Activated CD4-positive, alpha-beta T cell treated with anti-CD3 and anti-CD28 coated beads, Interleukin-2, amount 50 U/mL, for 48 hours (primary cell): ENCODE results near the gene CCL21.

Experiments used
- DNase-seq, 2 experiments: peaks; one replicate each; pipeline ENCODE4 v3.0.0-alpha.2; 2020

CCL21 gene

DNA sequence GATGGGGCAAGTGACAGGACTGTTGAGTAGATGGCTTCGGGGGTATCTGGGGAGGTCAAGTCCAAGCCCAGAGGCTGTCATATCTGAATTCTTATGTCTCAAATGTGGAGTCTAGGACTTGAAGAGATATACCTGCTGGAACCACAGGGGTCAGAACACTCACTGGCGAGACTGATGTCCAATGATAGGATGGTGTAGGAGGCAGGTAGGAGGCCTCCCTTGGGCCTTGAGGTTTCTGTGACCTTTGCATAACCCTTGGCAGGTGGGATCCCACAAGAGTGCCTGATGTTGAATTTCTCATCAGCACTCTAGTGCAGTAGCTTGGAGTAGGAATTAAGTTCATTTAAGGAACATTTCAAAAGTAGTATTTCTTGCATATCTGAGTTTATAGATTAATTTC, 2.8 kb downstream of the CCL21 start:
- no peak for DNase-seq

DNA sequence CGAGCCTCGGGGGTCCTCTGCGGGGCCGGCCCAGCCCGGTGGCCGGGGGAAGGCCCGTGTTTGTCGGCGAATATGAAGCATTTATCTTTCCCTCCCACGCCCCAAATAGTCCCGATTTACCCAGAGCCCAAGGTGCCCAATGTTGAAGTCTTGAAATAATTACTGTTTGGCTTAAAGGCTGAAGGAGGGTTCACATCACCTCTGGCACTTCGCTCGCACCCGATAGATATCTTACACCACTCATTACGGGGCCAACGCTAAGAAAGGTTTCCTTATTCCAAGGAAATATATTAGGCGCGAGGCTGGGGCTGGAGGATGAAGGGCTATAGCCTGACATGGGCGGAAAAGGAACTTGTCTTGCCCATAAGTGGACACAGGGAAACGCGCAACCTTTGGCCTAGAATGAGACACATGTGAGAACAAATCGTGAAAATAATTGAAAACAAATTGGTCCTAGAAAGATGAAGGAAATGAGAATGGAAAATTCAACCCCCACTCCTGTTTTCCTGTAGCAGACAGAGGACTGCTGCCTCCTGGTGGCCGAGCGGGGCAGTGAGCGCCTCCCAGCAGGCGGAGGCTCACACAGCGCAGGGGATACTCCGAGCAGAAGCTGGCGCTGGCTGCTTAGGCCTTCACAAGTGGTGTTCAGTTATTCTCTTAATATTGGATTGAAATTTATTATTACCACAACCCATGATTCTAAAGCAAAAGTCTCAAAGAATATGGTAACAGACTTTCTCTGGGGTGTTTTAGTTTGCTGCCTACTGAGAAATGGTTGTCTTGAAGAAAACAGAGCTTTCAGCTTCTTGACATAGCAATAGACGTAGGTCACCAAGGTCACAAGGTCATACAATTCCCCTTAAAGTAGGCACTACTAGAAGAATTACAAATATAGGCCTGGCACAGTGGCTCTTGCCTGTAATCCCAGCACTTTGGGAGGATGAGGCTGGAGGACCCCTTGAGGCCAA, 7.9 kb downstream of the CCL21 start:
- peak; percentile 90 to 91 for DNase-seq

DNA sequence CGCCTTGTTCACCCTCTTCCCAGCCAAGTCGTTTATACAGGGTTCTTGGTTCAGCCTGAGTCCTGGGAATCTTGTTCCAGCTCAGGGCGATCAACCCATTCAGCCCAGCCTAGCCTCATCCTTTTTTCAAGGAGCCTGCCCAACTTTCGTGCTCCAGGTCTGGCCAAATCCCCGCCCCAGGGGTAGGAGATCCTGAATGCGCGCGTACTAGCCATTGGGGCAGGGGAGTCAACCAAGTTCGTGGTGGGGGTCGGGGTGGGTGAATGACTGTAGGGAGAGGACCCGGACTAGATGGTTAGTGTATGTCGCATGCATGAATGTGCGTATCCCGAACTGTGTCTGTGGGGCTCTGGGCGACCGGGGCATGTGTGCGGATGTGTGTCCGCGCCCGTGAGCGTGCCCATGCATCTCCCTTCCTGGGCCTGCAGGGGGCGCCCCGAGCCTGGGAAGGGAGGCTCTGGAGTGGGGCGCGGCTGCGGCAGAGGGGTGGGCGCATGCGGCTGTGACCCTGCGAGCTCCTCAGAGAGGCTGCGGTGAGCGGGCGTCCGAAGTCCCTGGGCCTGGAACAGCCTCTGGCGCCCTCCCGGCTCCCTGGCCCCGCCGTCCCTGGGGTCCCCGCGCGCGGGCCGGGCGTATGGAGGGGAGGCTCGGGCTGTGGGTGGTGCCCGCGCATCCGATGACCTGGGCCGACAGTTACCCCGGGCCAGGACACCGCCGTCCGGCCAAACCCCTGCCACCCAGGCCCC, 8.7 kb downstream of the CCL21 start:
- DNase-seq = peak; percentile 84 to 87

DNA sequence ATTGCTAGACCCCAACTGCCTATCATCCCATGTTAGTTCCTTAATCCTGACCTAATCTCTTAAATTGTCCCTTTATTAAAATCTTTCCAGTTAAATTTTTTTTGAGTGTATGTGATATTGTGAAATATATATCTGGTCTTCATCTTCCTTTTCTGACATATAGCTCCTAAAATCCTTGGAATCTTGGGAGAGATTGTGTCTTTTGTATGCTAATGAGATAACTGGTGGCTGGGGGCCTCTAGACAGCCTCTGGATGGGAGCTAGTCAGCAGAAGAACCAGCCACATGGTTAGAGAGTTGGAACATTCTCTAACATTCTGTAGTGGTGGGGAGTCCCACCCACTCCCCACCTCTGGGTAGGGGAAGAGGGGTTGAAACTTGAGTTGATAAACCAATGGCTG, 15.1 kb downstream of the CCL21 start:
- no peak for DNase-seq

DNA sequence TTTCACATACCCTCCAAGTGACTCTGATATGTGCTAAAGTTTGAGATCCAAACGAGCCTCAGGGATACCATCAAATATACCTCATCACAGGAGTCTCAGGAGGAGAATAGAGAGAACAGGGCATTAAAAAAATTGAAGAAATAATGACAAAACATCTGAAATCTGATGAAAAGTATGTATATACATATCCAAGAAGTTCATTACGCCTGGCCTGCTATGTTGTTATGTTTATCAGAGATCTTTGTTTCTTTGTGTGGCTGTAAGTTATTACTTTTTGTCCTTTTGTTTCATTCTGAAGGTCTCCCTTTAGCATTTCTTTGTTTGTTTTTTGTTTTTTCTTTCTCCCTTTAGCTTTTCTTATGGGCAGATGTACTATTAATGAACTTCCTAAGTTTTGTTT, 16.4 kb downstream of the CCL21 start:
- DNase-seq = no peak

DNA sequence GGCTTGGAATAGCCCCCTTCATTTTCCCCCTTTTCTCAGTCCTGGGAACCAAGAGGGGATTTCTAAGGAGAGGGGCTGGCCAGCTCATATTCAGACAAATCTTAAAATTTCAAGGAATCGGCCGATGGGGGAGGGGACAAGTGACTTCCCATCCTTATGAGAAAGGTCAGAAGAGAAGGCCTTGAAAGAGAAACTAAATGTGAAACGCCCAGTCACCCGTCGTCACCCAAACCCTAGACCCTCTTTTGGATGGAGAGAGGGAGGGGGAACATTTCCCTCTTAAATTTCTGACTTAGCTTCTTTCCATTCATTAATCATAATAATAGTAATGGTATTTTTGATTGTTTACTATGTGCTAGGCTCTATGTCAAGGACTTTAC, 18.0 kb downstream of the CCL21 start:
- DNase-seq = no peak

DNA sequence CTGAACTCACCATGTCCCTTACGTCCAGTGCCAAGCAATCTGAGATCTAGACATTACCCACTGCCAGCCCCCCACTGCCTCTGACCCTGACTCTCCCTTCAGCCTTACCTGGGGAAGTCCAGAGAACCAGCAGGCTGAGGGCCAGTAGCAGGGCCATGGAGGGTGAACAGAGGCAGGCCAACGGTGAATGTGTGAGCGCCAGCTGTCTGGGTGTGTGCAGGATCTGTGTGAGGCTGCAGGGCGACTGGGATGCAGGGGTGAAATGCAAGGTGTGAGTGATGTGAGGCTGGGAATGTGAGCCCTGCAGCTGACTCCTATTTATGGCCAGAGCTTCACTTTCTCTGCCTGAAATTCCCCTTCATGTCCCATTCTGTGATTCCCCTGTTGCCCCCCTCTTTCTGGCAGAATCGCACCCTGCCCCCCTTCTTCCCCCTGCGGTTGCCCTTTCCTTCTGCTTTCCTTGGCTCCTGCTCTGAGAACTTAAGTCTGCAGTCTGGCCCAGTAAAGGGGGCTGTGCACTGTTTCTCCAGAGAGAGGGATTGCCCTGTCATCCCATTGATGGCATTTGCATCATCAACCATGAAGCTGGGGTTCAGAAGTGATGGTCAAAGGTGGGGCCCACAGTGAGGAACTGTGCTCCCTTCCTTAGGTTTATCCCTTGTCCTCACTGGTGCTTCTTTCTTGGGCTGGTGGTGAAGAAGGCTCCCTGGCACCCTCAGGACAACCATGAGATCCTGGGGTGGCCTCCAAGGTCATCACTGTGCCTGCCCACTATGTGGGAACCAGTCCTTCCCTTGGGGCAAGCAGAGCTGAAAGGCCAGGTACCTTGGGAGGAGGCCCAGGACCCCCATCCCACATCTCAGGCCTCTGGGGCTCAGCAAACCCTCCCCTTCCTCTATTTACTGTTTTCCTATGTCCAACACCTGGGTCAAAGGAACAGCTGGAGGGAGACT, 18.7 kb downstream of the CCL21 start, which contains the start of gene CCL19:
Gene CCL19 (minus strand): TSS at position 294 of the 953 bp plus-strand sequence. CDS start 137 bp downstream, at position 157.
- no peak for DNase-seq

DNA sequence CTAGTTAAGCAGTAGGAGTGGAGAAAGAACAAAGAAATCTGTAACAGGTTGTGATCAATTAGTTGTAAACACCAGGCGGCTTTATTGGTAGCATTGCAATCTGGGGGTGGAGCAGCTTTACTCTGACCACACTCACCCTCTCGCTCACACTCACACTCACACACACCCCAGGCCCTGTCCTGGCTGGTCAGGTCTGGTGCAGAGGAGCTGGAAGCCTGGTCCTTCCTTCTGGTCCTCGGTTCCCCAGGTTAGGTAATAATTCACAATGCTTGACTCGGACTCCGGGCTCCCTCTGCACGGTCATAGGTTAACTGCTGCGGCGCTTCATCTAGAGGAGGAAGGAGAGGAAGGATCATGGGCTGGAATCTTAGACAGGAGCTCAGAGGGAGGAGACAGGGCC, 20.4 kb downstream of the CCL21 start:
- DNase-seq = no peak

DNA sequence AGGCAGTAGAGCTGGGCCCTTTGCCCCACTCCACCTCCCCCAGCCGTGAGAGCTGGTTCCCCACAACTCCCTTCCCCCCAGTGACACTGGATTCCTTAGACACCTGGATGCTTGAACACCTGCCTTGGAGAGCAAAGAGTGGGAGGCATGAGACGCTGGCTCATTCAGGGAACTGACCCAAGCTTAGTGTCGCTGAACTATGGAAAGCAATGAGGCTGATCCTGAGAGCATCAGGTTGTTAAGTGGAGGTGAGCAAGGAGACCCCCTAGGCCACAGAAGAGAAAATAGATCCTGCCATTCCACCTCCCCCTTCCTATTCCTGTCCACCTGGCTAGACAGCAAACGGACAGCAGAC, 20.8 kb downstream of the CCL21 start:
- no peak for DNase-seq

DNA sequence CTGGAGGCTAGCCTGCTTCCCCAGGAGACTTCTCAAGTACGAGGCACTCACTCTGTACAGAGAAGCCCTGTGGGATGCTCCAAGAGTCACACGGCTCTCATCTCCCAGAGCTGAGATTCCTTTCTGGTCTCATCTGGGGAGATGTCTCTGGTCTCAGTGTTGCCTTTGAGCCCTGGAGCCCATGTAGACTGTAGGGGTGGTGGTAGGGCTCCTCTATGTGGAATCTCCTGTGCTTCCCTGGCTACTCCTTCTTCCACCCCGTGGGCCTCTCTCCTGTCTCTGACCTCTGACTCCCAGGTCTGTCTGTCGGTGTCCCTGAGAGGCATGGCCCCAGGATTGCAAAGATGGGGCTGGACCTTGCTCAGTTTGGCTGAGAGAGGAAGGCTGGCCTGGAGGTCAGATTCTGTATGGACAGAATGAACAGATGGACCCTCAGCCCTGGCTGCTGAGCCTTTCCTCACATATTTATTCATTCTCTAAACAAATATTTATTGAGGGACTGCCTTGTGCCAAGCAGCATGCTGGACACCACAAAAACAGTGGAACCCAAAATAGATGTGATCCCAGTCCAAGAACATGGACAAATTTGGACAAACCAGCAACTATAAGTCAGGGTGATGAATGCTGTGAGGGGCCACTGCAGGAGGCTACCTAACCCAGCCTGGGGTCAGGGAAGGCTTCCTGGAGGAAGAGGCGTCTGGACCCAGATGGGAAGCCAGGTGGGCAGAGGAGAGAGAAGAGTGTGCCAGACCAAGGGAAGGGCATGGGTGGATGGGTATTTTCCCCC, 21.4 kb downstream of the CCL21 start:
- no peak for DNase-seq

DNA sequence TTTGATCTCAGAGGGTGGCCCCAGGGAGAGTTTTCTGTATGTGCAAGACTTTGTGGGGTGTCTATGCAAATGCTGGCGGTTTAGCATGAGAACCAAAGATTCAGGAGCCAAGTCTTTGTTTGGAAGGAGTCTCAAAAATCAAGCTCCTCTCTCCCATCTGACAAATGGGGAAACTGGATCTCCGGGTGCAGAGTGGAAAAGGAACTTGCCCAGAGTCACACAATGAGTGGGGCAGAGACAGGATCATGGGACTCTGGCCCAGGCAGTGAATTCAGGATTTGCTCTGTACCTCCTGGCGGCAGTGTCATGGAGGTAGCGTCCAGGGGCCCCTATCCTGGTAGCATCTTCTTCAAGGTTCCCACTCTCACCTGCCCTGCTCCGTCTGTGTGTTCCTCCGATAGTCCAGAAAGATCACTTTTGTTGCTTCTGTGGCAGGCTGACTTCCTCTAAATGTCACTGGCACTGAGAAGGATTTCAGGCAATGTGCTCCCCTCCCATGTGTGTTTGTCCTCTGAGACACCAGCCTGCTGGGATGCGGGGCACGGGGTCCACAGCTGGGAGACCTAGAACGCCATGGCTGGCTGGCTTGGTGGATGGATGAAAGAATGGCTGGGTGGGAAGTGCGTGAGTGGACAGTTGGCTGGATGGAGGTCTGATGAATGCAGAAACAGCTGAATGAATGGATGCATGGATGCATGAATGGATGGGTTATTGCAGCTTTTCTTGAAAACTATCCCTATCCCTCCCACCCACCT, 22.5 kb downstream of the CCL21 start:
- DNase-seq = no peak

DNA sequence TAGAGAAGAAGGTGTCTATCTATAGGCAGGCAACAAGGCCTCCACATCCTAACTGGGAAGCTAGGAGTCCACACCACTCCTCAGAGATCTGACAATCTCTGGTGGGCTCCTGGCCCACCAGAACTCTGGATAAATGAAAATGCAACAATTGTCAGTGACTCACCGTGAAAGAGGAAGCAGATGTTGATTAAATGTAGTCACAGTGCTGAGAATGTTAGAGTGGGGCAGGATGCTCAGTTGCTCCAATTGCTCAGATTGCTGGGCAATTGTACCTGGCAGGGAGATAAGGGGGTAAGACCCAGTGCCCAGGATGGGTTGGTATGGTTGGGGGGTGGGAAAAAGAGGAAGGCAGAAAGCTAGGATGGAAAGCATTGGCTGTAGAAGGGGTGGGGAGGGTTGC, 23.2 kb downstream of the CCL21 start:
- no peak for DNase-seq

DNA sequence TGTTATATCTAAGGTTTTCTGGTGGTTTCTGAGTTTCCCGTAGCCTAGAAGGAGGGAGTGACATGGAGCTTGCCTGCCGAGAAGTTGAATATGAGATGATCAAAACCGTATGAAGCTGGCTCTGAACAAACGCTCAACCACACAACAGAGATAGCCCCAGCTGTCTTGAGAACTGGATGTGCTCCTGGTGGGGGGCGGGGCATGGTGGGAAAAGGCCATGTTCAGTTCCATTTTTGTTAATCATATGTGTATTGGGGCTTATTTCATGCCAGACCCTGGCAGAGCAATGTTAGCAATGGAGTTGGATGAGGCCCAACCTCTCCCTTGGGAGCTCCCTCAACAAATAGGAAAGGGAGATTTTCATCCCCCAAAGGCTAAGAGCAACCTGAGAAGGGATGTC, 23.7 kb downstream of the CCL21 start:
- no peak for DNase-seq

DNA sequence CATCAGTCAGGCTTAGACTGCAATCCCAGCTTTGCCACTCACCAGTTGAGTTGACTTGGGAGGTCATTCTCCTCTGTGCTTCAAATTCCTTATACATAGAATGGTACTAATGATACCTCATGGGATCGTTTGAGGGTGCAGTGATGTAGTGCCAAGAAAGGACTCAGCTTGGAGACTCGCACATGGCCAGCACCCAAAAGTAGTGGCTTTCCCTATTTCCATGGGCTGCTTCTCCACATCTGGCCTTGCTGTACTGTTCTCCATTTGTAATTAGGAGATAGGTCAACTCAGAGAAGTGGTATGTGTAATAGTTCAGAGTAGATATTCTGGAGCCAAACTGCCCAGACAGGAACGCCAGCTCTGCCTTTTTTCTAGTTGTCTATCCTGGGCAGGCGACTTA, 24.3 kb downstream of the CCL21 start:
- DNase-seq = no peak

DNA sequence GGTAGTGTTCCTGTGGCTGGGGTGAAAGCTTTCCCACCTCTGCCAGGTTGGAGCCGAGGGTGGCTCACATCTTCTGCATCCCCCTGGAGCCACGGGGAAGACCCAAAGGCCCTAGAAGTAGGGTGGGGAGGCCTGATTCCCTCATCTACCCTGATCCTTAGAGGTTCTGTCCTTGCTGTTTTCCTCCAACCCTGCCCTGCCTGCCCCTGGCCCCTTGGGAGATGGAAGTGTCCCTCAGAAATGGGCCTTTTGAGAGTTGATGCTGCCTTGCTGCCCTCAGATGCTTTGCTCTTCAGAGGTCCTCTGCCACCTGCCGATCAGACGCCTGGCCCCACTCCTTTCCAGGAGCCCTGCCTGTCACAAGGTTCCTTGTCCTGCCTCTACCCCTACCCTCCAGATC, 25.1 kb downstream of the CCL21 start:
- no peak for DNase-seq

DNA sequence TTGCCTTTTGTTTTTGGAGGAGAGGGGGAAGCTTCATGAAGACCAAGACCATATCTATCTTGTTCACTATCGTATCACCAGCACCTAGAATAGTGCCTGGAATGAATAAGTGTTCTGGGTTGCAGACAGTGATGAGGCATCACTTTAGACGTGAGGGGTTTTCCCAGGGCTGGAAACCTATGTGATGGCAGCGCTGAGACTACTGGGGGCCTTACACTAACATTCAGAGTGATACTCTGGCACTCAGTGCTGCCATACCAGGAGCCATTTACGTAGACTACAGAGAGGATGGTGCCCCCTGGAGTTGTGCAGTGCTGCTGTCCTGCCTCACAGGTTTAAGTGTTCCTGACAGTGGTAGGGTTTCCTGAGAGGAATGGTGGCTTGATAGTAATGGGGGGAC, 25.8 kb downstream of the CCL21 start:
- peak; percentile 38 to 54 for DNase-seq

DNA sequence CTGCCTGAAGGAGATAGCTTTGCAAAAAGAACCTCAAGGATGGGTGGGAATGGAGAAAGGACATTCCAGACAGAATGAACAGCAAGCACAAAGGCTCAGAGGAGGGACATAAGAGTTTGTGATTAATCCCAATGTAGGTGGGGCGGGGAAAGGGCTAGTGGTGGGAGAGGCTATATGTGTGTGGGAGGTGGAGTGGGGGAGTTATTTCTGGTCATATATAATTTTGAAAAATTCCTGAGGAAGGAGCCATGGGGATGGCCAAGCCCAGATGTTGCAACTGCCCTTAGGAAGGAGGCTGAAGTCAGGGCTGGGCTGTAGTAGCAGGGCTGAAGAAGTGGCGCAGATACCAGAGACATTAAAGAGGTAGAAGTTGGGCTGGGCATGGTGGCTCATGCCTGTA, 34.1 kb downstream of the CCL21 start:
- DNase-seq = no peak

DNA sequence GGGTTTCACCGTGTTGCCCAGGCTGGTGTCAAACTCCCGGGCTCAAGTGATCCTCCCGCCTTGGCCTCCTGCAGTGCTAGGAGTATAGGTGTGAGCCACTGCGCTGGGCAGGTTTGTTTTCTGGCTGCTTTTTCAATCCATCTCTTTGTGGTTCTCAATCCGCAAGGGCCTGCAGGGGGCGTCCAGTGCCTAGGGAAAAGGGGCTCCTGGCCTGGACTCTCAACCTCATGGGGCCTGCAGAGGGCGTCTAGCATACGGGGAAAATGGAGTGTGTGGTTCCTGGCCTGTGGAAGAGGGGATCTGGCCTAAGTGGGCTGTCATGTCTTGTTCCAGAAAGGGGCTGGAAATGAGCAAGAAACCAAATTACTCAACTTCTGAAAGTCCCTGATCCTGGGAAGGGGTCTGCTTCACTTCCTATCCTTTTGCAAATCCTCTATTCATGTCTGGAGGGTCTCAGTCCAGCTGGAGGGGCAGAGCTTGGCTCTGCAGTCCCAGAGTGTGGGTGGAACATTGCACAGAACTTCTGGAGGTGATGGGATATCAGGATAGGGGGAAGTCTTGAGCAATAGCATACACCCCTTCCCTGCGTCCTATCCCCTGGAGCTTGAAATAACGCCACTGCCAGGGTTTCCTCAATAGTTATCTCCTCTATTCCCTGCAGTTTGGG, 34.8 kb downstream of the CCL21 start:
- peak; percentile 75 to 76 for DNase-seq

DNA sequence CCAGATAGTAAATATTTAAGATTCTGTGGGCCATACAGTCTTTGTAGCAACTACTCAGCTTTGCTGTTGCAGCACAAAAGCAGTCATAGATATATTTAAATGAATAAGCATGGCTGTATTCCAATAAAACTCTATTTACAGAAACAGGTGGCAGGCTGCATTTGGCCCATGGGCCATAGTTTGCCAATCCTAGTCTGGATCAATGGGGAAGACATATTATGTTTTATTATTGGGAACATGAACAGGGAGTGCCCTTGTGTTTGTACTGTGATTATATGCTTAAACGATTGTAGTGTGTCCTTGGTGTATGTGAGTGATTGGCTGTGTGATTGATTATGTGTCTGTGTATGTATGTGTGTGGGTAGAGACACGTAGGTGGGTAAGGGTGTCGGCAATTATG, 35.5 kb downstream of the CCL21 start:
- DNase-seq = no peak

DNA sequence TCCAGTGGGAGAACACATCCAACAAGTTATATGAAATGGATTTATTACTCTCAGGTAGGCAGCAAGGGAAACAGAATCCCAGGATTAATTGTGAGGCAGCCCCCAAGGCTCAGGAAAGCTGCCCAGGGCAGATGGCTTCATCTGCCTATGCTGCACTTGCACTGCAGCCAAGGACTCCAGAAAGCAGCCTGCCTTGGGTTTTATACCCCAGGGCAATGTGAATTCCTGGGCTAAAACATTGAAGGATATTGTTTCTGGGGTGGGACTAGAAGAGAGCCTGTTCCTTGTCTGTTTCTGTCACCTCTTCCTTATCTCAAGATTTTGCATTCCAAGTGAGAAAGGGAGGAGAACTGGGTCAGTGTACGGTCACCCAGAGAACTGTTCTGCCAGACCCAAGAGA, 38.6 kb downstream of the CCL21 start:
- no peak for DNase-seq
